Nephron (organoid): ENCODE data around the gene FGGY.

Experiments used
- H3K27ac Mint-ChIP-seq, 3 experiments: 2 replicates each; pipeline ENCODE4 v1.8.0; 2020; ENCODE audit warnings: mixed read lengths in 3 of 3, mild to moderate bottlenecking in 2 of 3, moderate library complexity in 1 of 3
- H3K27me3 Mint-ChIP-seq: 2 replicates; pipeline ENCODE4 v1.8.0; 2021; ENCODE audit warnings: low read depth, mild to moderate bottlenecking, moderate library complexity, mixed read lengths
- H3K36me3 Mint-ChIP-seq: 2 replicates; pipeline ENCODE4 v1.8.0; 2020; ENCODE audit warnings: low read depth, mixed read lengths
- H3K4me1 Mint-ChIP-seq: 2 replicates; pipeline ENCODE4 v1.8.0; 2020; ENCODE audit warnings: mixed read lengths
- H3K4me3 Mint-ChIP-seq, 3 experiments: 2 replicates each; pipeline ENCODE4 v1.8.0; 2020; ENCODE audit warnings: mild to moderate bottlenecking in 3 of 3, mixed read lengths in 3 of 3, moderate library complexity in 2 of 3
- H3K9me3 Mint-ChIP-seq: 2 replicates; pipeline ENCODE4 v1.8.0; 2020; ENCODE audit warnings: mixed read lengths
- TF ChIP-seq, protein P1 (sequence below), 3 experiments: fragments of 200-600 bp; sonication (generic); IDR thresholded peaks; one replicate each; pipeline ENCODE4 v1.5.0; 2021; ENCODE audit warnings: antibody characterized with exemption in 3 of 3; ENCODE audit not compliant: unreplicated experiment in 3 of 3

The FGGY gene

DNA sequence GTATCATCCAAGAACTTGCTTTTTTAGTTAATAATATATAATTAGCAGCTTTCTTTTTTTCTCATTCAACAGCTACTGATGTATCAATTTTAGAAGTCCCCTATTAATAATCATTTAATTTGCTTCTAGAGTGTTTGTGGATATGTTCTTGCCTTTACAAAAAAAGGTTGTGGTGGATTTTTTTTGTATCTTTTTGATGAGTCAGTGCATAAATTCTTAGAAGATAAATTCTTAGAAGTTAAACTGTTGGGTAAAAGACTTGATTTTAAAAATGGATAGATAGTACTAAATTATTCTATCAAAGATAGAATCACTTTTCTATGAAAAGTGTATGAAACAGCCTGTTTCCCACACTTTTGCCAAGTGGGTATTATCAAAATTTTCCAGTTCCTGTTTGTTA is 11.9 kb downstream of the FGGY start:
- peaks cover 24% of the 10 kb centered on the region for H3K9me3 Mint-ChIP-seq
- H3K27ac Mint-ChIP-seq = peak overlapping the region in 2 of 3 experiments; percentile 69 to 71
- TF ChIP-seq, protein P1, sequence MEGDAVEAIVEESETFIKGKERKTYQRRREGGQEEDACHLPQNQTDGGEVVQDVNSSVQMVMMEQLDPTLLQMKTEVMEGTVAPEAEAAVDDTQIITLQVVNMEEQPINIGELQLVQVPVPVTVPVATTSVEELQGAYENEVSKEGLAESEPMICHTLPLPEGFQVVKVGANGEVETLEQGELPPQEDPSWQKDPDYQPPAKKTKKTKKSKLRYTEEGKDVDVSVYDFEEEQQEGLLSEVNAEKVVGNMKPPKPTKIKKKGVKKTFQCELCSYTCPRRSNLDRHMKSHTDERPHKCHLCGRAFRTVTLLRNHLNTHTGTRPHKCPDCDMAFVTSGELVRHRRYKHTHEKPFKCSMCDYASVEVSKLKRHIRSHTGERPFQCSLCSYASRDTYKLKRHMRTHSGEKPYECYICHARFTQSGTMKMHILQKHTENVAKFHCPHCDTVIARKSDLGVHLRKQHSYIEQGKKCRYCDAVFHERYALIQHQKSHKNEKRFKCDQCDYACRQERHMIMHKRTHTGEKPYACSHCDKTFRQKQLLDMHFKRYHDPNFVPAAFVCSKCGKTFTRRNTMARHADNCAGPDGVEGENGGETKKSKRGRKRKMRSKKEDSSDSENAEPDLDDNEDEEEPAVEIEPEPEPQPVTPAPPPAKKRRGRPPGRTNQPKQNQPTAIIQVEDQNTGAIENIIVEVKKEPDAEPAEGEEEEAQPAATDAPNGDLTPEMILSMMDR (IDR thresholded peaks at IDR 0.05; ENCODE audit: unreplicated experiment in 3 of 3) = no peak
- no peak overlapping the region for H3K4me3 Mint-ChIP-seq
- H3K4me1 Mint-ChIP-seq = peaks cover 15% of the 10 kb centered on the region
- no peaks in the 10 kb centered on the region for H3K27me3 Mint-ChIP-seq
- peaks cover 23% of the 10 kb centered on the region for H3K36me3 Mint-ChIP-seq

DNA sequence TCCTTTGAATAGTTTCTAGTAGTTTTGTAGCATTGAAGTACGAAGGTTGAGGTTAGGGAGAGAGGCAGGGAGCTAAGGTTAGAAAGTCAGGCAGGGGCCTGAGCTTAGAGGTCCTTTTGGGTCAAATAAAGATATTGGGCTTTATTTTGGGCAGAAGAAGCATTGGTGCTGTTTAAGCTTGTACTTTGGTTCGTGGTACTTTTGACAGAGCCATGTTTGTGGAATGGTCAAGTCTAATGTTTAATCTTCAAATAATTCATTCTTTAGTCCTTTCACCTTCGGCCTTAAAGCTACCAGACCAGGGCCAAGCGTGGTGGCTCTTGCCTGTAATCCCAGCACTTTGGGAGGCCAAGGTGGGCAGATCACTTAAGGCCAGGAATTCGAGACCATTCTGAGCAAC is 12.5 kb downstream of the FGGY start:
- H3K4me1 Mint-ChIP-seq = peaks cover 15% of the 10 kb centered on the region
- no peaks in the 10 kb centered on the region for H3K27me3 Mint-ChIP-seq
- TF ChIP-seq, protein P1 (IDR thresholded peaks at IDR 0.05; ENCODE audit: unreplicated experiment in 3 of 3) = no peak
- peaks cover 18% of the 10 kb centered on the region for H3K36me3 Mint-ChIP-seq
- H3K9me3 Mint-ChIP-seq = peaks cover 19% of the 10 kb centered on the region
- H3K27ac Mint-ChIP-seq = peak overlapping the region; percentile 14 to 71 (median 69)
- H3K4me3 Mint-ChIP-seq = no peak overlapping the region

DNA sequence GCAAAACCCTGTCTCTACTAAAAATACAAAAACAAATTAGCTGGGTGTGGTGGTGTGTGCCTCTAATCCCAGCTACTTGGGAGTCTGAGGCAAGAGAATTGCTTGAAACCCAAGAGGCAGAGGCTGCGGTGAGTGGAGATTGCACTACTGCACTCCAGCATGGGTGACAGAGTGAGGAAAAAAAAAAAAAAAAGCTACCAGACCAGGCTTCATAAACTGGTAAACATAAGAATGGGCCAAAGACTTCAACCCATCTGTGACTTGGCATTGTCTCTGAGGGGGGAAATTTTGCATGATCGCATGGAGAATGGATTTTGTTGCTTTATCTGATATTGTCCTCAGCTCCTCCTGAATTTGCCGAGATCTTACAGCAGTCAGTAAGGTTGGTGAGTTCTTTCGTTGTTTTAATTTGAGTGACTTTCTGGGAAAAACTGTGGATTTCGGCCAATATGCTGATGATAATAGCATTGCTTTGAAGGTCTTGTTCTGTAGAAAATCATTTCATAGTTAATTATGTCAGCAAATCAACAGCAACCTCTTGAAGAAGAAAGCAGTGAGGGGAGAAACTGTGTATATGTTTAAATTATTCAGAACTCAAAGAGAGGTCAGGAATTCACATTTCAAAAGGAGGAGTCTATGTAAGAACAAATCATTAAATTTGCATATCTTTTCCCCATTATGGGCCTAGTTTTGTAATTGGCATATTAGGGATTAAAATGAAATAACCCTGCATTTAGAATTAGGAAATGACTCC is 13.1 kb downstream of the FGGY start:
- Mint-ChIP-seq H3K27ac (peak overlapping the region; percentile 56 to 93 (median 69)), H3K36me3 (peaks cover 12% of the 10 kb centered on the region), H3K4me1 (peaks cover 15% of the 10 kb centered on the region), H3K4me3 (no peak overlapping the region), H3K9me3 (peaks cover 13% of the 10 kb centered on the region), H3K27me3 (no peaks in the 10 kb centered on the region)
- TF ChIP-seq, protein P1 (IDR thresholded peaks at IDR 0.05; ENCODE audit: unreplicated experiment in 3 of 3) = no peak

DNA sequence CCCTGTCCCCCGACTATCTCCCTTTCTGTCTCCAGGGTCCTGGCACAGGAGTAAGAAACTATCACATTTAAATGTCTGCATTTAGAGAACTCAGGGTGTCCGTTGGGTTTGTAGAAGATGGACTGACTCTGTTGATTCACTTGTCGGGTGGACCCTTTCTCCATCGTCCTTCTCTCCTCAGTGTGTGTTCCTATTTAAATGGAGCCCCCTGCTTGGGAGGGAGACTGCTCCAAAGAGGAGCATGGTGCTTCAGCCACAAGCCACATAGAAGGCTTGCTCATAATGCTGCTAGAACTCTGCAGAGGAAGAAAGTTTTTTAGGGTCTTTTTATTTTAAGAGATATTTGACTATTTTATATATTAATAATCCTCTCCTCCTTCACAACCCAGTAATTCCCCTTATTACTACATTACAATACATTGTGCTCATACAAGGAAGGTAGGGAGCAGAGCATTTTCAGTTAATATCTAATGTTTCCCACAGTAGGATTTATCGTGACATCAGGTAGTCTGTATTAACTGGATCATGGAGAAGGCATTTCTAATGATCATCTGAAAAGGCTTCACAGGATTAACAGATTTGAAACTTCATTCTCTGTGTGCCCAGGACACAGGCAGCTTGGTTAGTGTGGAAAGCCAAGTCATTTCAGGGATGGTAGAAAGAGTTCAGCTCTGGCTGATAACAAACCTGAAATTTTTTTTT is 13.8 kb downstream of the FGGY start:
- H3K4me1 Mint-ChIP-seq = peaks cover 19% of the 10 kb centered on the region
- TF ChIP-seq, protein P1 (IDR thresholded peaks at IDR 0.05; ENCODE audit: unreplicated experiment in 3 of 3) = no peak

DNA sequence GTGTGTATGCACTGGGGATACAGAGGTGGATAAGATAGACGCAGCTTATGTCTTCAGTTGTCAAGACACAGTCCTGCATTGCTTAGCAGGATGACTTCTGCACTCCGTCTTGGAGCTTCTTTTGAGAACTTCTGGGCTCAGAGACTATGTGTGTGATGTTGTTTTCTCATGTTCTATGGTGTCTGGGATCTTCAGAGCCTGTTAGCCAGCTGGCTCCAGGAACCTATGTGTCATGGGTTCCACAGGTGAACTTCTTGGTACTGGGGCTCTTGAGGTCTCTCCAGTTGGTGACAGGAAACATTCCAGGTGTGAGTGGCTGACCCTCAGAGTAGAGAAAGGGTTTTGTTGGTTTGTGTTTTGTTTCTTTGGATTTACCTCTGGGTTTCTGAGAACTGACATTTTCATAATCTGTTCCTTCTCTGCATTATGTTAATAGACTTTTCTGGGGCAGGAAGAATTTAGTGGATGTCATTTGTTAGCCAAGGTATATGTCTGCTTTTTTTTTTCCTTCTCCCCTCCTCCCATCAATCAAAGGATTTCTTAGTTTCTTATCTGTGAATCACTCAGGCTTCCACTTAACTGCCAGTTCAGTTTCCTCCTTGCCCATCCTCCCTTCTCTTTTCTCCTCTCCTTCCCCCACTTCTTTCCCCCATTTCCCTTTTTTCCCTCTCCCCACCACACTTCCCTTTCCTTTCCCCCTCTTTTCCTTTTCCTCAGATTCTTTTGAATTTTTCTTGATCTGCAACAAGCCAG is 18.1 kb downstream of the FGGY start:
- no peaks in the 10 kb centered on the region for H3K36me3 Mint-ChIP-seq
- H3K27me3 Mint-ChIP-seq = no peaks in the 10 kb centered on the region
- TF ChIP-seq, protein P1 (IDR thresholded peaks at IDR 0.05; ENCODE audit: unreplicated experiment in 3 of 3) = no peak
- no peaks in the 10 kb centered on the region for H3K9me3 Mint-ChIP-seq
- peak overlapping the region; percentile 68 to 90 (median 81) for H3K27ac Mint-ChIP-seq
- H3K4me3 Mint-ChIP-seq = no peak overlapping the region
- peaks cover 41% of the 10 kb centered on the region for H3K4me1 Mint-ChIP-seq

More for the DNA sequence above, 13.8 kb downstream of the FGGY start:
- no peaks in the 10 kb centered on the region for H3K27me3 Mint-ChIP-seq
- peaks cover 5% of the 10 kb centered on the region for H3K9me3 Mint-ChIP-seq
- H3K27ac Mint-ChIP-seq = peak overlapping the region; percentile 69 to 89 (median 79)
- peaks cover 8% of the 10 kb centered on the region for H3K36me3 Mint-ChIP-seq
- H3K4me3 Mint-ChIP-seq = no peak overlapping the region
